ELF-1 (cell line): ENCODE data around the gene GGTLC2.
"Not testable (repeated sequence)": the region's sequence is repeated elsewhere in the genome, so short reads cannot be mapped to it uniquely, and the experiment has no call there.

Experiments
- DNase-seq: peaks from one replicate; pipeline ENCODE4 v3.0.0-alpha.2; 2016; ENCODE audit warnings: low read depth, low spot score

Gene GGTLC2

GRCh38 chr22:22644314-22644713 lies at the start of gene GGTLC2:
Gene GGTLC2, plus strand, starts transcription at chr22:22644614. Its CDS starts 1,732 bp downstream, at chr22:22646346.
- DNase-seq = not testable (repeated sequence)

- no peak for DNase-seq
Observed at GRCh38 chr22:22595001-22595835, 49.2 kb upstream of the GGTLC2 start.

- DNase-seq = no peak
Observed at GRCh38 chr22:22598144-22598543, 46.3 kb upstream of the GGTLC2 start.

- DNase-seq = no peak
Observed at GRCh38 chr22:22599248-22599647, 45.2 kb upstream of the GGTLC2 start.

- no peak for DNase-seq
Observed at GRCh38 chr22:22600531-22601261, 43.7 kb upstream of the GGTLC2 start.

GRCh38 chr22:22603470-22603947 lies 40.9 kb upstream of the GGTLC2 start:
- DNase-seq = no peak

GRCh38 chr22:22604326-22605073 lies 39.9 kb upstream of the GGTLC2 start:
- DNase-seq = no peak

- DNase-seq = no peak
Observed at GRCh38 chr22:22605074-22605404, 39.4 kb upstream of the GGTLC2 start.

- DNase-seq = not testable (repeated sequence)
Observed at GRCh38 chr22:22608022-22608421, 36.4 kb upstream of the GGTLC2 start.

GRCh38 chr22:22609291-22609690 lies 35.1 kb upstream of the GGTLC2 start:
- DNase-seq = no peak

GRCh38 chr22:22612516-22612915 lies 31.9 kb upstream of the GGTLC2 start:
- no peak for DNase-seq

- no peak for DNase-seq
Observed at GRCh38 chr22:22614065-22614464, 30.3 kb upstream of the GGTLC2 start.

- no peak for DNase-seq
Observed at GRCh38 chr22:22616636-22617035, 27.8 kb upstream of the GGTLC2 start.

GRCh38 chr22:22618448-22618847 lies 26.0 kb upstream of the GGTLC2 start:
- no peak for DNase-seq

- DNase-seq = no peak
Observed at GRCh38 chr22:22618923-22619322, 25.5 kb upstream of the GGTLC2 start.

- DNase-seq = no peak
Observed at GRCh38 chr22:22619765-22620414, 24.5 kb upstream of the GGTLC2 start.

- not testable (repeated sequence) for DNase-seq
Observed at GRCh38 chr22:22628546-22629495, 15.6 kb upstream of the GGTLC2 start.

GRCh38 chr22:22631223-22631652 lies 13.2 kb upstream of the GGTLC2 start:
- DNase-seq = not testable (repeated sequence)

- not testable (repeated sequence) for DNase-seq
Observed at GRCh38 chr22:22632226-22632625, 12.2 kb upstream of the GGTLC2 start.

- DNase-seq = not testable (repeated sequence)
Observed at GRCh38 chr22:22633533-22633932, 10.9 kb upstream of the GGTLC2 start.
